Peyer's patch (tissue), 4 donors: ENCODE measurements around the gene UCK2.

ENCODE experiments used
- POLR2A ChIP-seq, 2 donors: fragments of 450-650 bp; IDR thresholded peaks; one replicate each; pipeline ENCODE4 v1.5.1; 2017; ENCODE audit warnings: antibody characterized with exemption in 2 of 2, mild to moderate bottlenecking in 2 of 2, moderate library complexity in 2 of 2
- TF ChIP-seq, protein P1 (sequence below), 6 experiments: fragments of 450-650 bp in 4 of 6; fragments of 200-600 bp in 2 of 6; sonication (generic) in 1 of 6; IDR thresholded peaks; one replicate each; pipeline ENCODE4 v1.5.1; 2017 to 2019; ENCODE audit warnings: antibody characterized with exemption in 6 of 6, mild to moderate bottlenecking in 3 of 6, moderate library complexity in 1 of 6

GRCh38 chr1:165834881-165835280 lies 7.5 kb downstream of the UCK2 start:
- TF ChIP-seq, protein P1, sequence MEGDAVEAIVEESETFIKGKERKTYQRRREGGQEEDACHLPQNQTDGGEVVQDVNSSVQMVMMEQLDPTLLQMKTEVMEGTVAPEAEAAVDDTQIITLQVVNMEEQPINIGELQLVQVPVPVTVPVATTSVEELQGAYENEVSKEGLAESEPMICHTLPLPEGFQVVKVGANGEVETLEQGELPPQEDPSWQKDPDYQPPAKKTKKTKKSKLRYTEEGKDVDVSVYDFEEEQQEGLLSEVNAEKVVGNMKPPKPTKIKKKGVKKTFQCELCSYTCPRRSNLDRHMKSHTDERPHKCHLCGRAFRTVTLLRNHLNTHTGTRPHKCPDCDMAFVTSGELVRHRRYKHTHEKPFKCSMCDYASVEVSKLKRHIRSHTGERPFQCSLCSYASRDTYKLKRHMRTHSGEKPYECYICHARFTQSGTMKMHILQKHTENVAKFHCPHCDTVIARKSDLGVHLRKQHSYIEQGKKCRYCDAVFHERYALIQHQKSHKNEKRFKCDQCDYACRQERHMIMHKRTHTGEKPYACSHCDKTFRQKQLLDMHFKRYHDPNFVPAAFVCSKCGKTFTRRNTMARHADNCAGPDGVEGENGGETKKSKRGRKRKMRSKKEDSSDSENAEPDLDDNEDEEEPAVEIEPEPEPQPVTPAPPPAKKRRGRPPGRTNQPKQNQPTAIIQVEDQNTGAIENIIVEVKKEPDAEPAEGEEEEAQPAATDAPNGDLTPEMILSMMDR (IDR thresholded peaks at IDR 0.05): no peak
- TF ChIP-seq POLR2A (IDR thresholded peaks at IDR 0.05): no peak
